Gastroesophageal sphincter (tissue), 3 donors: ENCODE measurements around the gene OR6N1.

ENCODE experiments used
- POLR2A ChIP-seq, 2 donors: fragments of 450-650 bp; IDR thresholded peaks; one replicate each; pipeline ENCODE4 v1.6.1; 2017; ENCODE audit warnings: antibody characterized with exemption in 2 of 2, mild to moderate bottlenecking in 2 of 2, moderate library complexity in 1 of 2
- TF ChIP-seq, protein P1 (sequence below), 4 experiments: fragments of 200-600 bp in 2 of 4; fragments of 450-650 bp in 2 of 4; sonication (generic) in 1 of 4; IDR thresholded peaks; one replicate each; pipeline ENCODE4 v1.5.1; 2017 to 2019; ENCODE audit warnings: antibody characterized with exemption in 4 of 4, mild to moderate bottlenecking in 2 of 4, moderate library complexity in 2 of 4

DNA sequence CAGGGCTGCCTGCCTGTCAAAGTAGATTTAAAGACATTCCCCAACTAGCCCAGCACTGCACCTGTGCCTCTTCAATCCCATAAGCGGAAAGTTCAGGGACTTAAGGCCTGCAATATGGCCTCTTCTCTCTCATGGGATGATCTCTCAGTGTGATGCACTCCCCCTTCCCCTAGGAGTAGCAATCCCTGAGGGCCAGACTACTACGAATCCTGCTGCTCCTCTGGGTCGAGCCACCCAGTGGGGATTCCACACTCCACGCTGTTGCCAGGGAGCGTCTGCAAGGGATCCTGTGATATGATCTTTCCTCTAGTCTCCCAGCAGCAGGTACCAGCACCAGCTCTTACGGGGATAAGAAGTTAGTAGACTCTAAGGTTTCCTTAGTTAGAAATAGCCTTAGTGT is 22.3 kb upstream of the OR6N1 start:
- TF ChIP-seq, protein P1, sequence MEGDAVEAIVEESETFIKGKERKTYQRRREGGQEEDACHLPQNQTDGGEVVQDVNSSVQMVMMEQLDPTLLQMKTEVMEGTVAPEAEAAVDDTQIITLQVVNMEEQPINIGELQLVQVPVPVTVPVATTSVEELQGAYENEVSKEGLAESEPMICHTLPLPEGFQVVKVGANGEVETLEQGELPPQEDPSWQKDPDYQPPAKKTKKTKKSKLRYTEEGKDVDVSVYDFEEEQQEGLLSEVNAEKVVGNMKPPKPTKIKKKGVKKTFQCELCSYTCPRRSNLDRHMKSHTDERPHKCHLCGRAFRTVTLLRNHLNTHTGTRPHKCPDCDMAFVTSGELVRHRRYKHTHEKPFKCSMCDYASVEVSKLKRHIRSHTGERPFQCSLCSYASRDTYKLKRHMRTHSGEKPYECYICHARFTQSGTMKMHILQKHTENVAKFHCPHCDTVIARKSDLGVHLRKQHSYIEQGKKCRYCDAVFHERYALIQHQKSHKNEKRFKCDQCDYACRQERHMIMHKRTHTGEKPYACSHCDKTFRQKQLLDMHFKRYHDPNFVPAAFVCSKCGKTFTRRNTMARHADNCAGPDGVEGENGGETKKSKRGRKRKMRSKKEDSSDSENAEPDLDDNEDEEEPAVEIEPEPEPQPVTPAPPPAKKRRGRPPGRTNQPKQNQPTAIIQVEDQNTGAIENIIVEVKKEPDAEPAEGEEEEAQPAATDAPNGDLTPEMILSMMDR (IDR thresholded peaks at IDR 0.05): no peak
- no peak for TF ChIP-seq POLR2A (IDR thresholded peaks at IDR 0.05)
